Activated naive CD4-positive, alpha-beta T cell treated with anti-CD3 and anti-CD28 coated beads, Interleukin-2, amount 10 ng/mL, durations not matched to agents 7 days and 5 days (primary cell): ENCODE results near the gene SLC46A1.

Experiments
- CTCF ChIA-PET: fragments of 350-600 bp; sonication (Branson Sonifier 250); formaldehyde crosslinking; loops from one replicate; lab custom pipeline; 2021; ENCODE audit warnings: antibody characterized with exemption; lab: Charles Lee
- DNase-seq: peaks from one replicate; pipeline ENCODE4 v3.0.0-alpha.2; 2020
- H3K27ac Mint-ChIP-seq: one replicate; pipeline ENCODE4 v1.8.0; 2021; ENCODE audit warnings: mild to moderate bottlenecking, moderate library complexity, mixed read lengths
- H3K27me3 Mint-ChIP-seq: one replicate; pipeline ENCODE4 v1.8.0; 2021; ENCODE audit warnings: mild to moderate bottlenecking, mixed read lengths
- H3K36me3 Mint-ChIP-seq: one replicate; pipeline ENCODE4 v1.8.0; 2021; ENCODE audit warnings: mixed read lengths
- H3K4me1 Mint-ChIP-seq: one replicate; pipeline ENCODE4 v1.8.0; 2021; ENCODE audit warnings: mixed read lengths
- H3K4me3 Mint-ChIP-seq: one replicate; pipeline ENCODE4 v1.8.0; 2021; ENCODE audit warnings: mild to moderate bottlenecking, moderate library complexity, mixed read lengths
- H3K9me3 Mint-ChIP-seq: one replicate; pipeline ENCODE4 v1.8.0; 2021; ENCODE audit warnings: mixed read lengths

Gene SLC46A1

GRCh38 chr17:28368306-28368831 is 37.6 kb downstream of the SLC46A1 start:
- H3K4me1 Mint-ChIP-seq: peaks cover 25% of the 10 kb centered on the region
- H3K4me3 Mint-ChIP-seq: no peak overlapping the region
- CTCF ChIA-PET: no interaction called here
- H3K9me3 Mint-ChIP-seq: no peaks in the 10 kb centered on the region
- H3K27me3 Mint-ChIP-seq: peaks cover 5% of the 10 kb centered on the region
- H3K27ac Mint-ChIP-seq: no peak overlapping the region
- no peak for DNase-seq
- peaks cover 3% of the 10 kb centered on the region for H3K36me3 Mint-ChIP-seq

GRCh38 chr17:28367641-28368305 is 38.2 kb downstream of the SLC46A1 start:
- no peaks in the 10 kb centered on the region for H3K9me3 Mint-ChIP-seq
- H3K4me1 Mint-ChIP-seq: peaks cover 19% of the 10 kb centered on the region
- H3K27ac Mint-ChIP-seq: no peak overlapping the region
- peaks cover under 1% of the 10 kb centered on the region for H3K27me3 Mint-ChIP-seq
- no peak overlapping the region for H3K4me3 Mint-ChIP-seq
- CTCF ChIA-PET: interaction anchor here (1.3 kb wide), 1 partner anchor 12 kb away, joined by 3 read pairs; no protein-coding TSS in a partner anchor
- DNase-seq: no peak
- H3K36me3 Mint-ChIP-seq: peaks cover 4% of the 10 kb centered on the region

GRCh38 chr17:28366605-28367004 is 39.4 kb downstream of the SLC46A1 start:
- no peak overlapping the region for H3K27ac Mint-ChIP-seq
- no peak for DNase-seq

GRCh38 chr17:28365487-28365886 is 40.5 kb downstream of the SLC46A1 start:
- no peaks in the 10 kb centered on the region for H3K9me3 Mint-ChIP-seq
- no peak overlapping the region for H3K4me3 Mint-ChIP-seq
- H3K27me3 Mint-ChIP-seq: no peaks in the 10 kb centered on the region
- CTCF ChIA-PET: no interaction called here
- H3K36me3 Mint-ChIP-seq: peaks cover 11% of the 10 kb centered on the region
- H3K27ac Mint-ChIP-seq: no peak overlapping the region
- DNase-seq: no peak
- peaks cover 4% of the 10 kb centered on the region for H3K4me1 Mint-ChIP-seq

More at GRCh38 chr17:28366605-28367004, 39.4 kb downstream of the SLC46A1 start:
- no peaks in the 10 kb centered on the region for H3K9me3 Mint-ChIP-seq
- H3K4me3 Mint-ChIP-seq: no peak overlapping the region
- peaks cover 10% of the 10 kb centered on the region for H3K4me1 Mint-ChIP-seq
- H3K36me3 Mint-ChIP-seq: peaks cover 4% of the 10 kb centered on the region
- CTCF ChIA-PET: interaction anchor here (0.9 to 1.3 kb wide), 2 partner anchors 10 to 11 kb away, joined by 3 read pairs; no protein-coding TSS in a partner anchor
- no peaks in the 10 kb centered on the region for H3K27me3 Mint-ChIP-seq

GRCh38 chr17:28364665-28365363 is 41.2 kb downstream of the SLC46A1 start, which contains the start of gene SEBOX:
TSS of gene SEBOX (minus strand) at chr17:28365199. CDS start at chr17:28365151, 48 bp downstream.
- CTCF ChIA-PET: interaction anchor here (1.1 kb wide), 1 partner anchor 53 kb away, joined by 3 read pairs; no protein-coding TSS in a partner anchor
- H3K27ac Mint-ChIP-seq: no peak within 1 kb of the TSS
- H3K36me3 Mint-ChIP-seq: peaks cover 15% of the 10 kb centered on the region
- DNase-seq: no peak
- H3K4me3 Mint-ChIP-seq: no peak within 1 kb of the TSS
- H3K9me3 Mint-ChIP-seq: no peaks in the 10 kb centered on the region
- no peaks in the 10 kb centered on the region for H3K4me1 Mint-ChIP-seq
- no peaks in the 10 kb centered on the region for H3K27me3 Mint-ChIP-seq

- H3K36me3 Mint-ChIP-seq: peaks cover 15% of the 10 kb centered on the region
- CTCF ChIA-PET: interaction anchor here (1.1 kb wide), 1 partner anchor 53 kb away, joined by 3 read pairs; no protein-coding TSS in a partner anchor
- H3K4me1 Mint-ChIP-seq: peaks cover 3% of the 10 kb centered on the region
- no peak overlapping the region for H3K27ac Mint-ChIP-seq
- H3K4me3 Mint-ChIP-seq: no peak overlapping the region
- no peaks in the 10 kb centered on the region for H3K27me3 Mint-ChIP-seq
- no peaks in the 10 kb centered on the region for H3K9me3 Mint-ChIP-seq
- no peak for DNase-seq
Measured at GRCh38 chr17:28363776-28364650, 42.0 kb downstream of the SLC46A1 start.

GRCh38 chr17:28363186-28363585 is 42.8 kb downstream of the SLC46A1 start:
- Mint-ChIP-seq H3K4me1 (peaks cover 11% of the 10 kb centered on the region), H3K27me3 (no peaks in the 10 kb centered on the region), H3K4me3 (no peak overlapping the region), H3K27ac (no peak overlapping the region), H3K9me3 (no peaks in the 10 kb centered on the region), H3K36me3 (peaks cover 15% of the 10 kb centered on the region)
- CTCF ChIA-PET: no interaction called here
- no peak for DNase-seq

- peak overlapping the region; percentile 91 for H3K27ac Mint-ChIP-seq
- peak overlapping the region; percentile 93 for H3K4me3 Mint-ChIP-seq
- no peaks in the 10 kb centered on the region for H3K27me3 Mint-ChIP-seq
- CTCF ChIA-PET: interaction anchor here (0.7 to 2.8 kb wide), 3 partner anchors 22 to 59 kb away, joined by 3 to 10 read pairs (median 9); partner anchors contain the start of genes IFT20 and TNFAIP1
- peaks cover 25% of the 10 kb centered on the region for H3K36me3 Mint-ChIP-seq
- no peak for DNase-seq
- no peaks in the 10 kb centered on the region for H3K9me3 Mint-ChIP-seq
- peaks cover 37% of the 10 kb centered on the region for H3K4me1 Mint-ChIP-seq
Measured at GRCh38 chr17:28357901-28358197, 48.2 kb downstream of the SLC46A1 start.

- Mint-ChIP-seq H3K27ac (peak within 1 kb of the TSS; percentile 91), H3K4me1 (peaks cover 37% of the 10 kb centered on the region), H3K4me3 (peak within 1 kb of the TSS; percentile 93), H3K27me3 (no peaks in the 10 kb centered on the region), H3K9me3 (no peaks in the 10 kb centered on the region), H3K36me3 (peaks cover 25% of the 10 kb centered on the region)
- peak; percentile 97 for DNase-seq
- CTCF ChIA-PET: interaction anchor here (0.7 to 2.8 kb wide), 4 partner anchors 10 to 59 kb away, joined by 3 to 10 read pairs (median 6); partner anchors contain the start of genes IFT20 and TNFAIP1
Measured at GRCh38 chr17:28357061-28357900, 48.7 kb downstream of the SLC46A1 start, which contains the start of gene POLDIP2. TSS of gene POLDIP2 (minus strand) at chr17:28357527. CDS start at chr17:28357448, 79 bp downstream.

GRCh38 chr17:28350271-28350670 is 55.7 kb downstream of the SLC46A1 start:
- no peaks in the 10 kb centered on the region for H3K27me3 Mint-ChIP-seq
- H3K9me3 Mint-ChIP-seq: no peaks in the 10 kb centered on the region
- peaks cover 2% of the 10 kb centered on the region for H3K4me1 Mint-ChIP-seq
- peaks cover 48% of the 10 kb centered on the region for H3K36me3 Mint-ChIP-seq
- no peak overlapping the region for H3K27ac Mint-ChIP-seq
- CTCF ChIA-PET: no interaction called here
- no peak overlapping the region for H3K4me3 Mint-ChIP-seq
- DNase-seq: no peak

- H3K36me3 Mint-ChIP-seq: peaks cover 49% of the 10 kb centered on the region
- DNase-seq: no peak
- H3K4me1 Mint-ChIP-seq: no peaks in the 10 kb centered on the region
- no peaks in the 10 kb centered on the region for H3K27me3 Mint-ChIP-seq
- CTCF ChIA-PET: no interaction called here
- no peaks in the 10 kb centered on the region for H3K9me3 Mint-ChIP-seq
- H3K4me3 Mint-ChIP-seq: no peak overlapping the region
- H3K27ac Mint-ChIP-seq: no peak overlapping the region
Measured at GRCh38 chr17:28348979-28349378, 57.0 kb downstream of the SLC46A1 start.

- peaks cover 46% of the 10 kb centered on the region for H3K36me3 Mint-ChIP-seq
- no peaks in the 10 kb centered on the region for H3K27me3 Mint-ChIP-seq
- no peaks in the 10 kb centered on the region for H3K9me3 Mint-ChIP-seq
- no peak for DNase-seq
- H3K27ac Mint-ChIP-seq: no peak overlapping the region
- CTCF ChIA-PET: no interaction called here
- no peak overlapping the region for H3K4me3 Mint-ChIP-seq
- H3K4me1 Mint-ChIP-seq: peaks cover 2% of the 10 kb centered on the region
Measured at GRCh38 chr17:28347261-28347891, 58.6 kb downstream of the SLC46A1 start.
